ENCODE data around the gene CCDC106. TPM values are rescaled to one million over a fixed set of nuclear protein-coding genes. Genes with fewer than 3 reads are reported as not detected.

The CCDC106 gene
- total RNA-seq, 1 donor from 2014 or later: 12.2 TPM

DNA sequence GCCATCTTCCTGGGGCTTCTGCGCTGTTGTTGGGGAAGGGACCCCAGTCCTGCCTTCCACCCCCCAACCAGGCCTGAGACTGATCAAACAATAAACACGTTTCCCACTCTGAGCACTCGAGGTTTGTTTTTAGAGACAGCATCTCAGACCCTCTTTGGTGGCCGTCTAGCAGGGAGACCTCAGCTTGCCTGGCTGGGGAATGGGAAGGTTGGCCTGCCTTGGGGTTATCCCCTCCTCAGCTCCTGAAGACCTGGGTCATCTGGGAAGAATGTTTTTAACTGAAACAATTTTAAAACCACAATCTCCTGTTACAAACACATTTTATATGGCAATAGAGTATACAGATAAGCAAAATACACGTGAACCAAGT lies 2.5 kb upstream of the CCDC106 start:
- Mint-ChIP-seq H3K9me3 (ENCODE audit: unreplicated experiment) (no peaks in the 10 kb centered on the region), H3K4me1 (ENCODE audit: low read depth, unreplicated experiment) (peaks cover 15% of the 10 kb centered on the region), H3K4me3 (ENCODE audit: unreplicated experiment) (peak overlapping the region; percentile 62), H3K27ac (ENCODE audit: unreplicated experiment) (peak overlapping the region; percentile 75), H3K36me3 (ENCODE audit: low read depth, unreplicated experiment) (peaks cover 6% of the 10 kb centered on the region), H3K27me3 (ENCODE audit: low read depth, unreplicated experiment) (no peaks in the 10 kb centered on the region)
- Histone ChIP-seq H2AFZ (ENCODE audit: low read depth, low read length) (no peak overlapping the region), H4K20me1 (ENCODE audit: insufficient read depth, low read length) (peaks cover 20% of the 10 kb centered on the region), H3K27me3 (ENCODE audit: insufficient read depth, low read length) (no peaks in the 10 kb centered on the region), H3K79me2 (ENCODE audit: insufficient read depth, low read length) (peaks cover 46% of the 10 kb centered on the region), H3K4me3 (ENCODE audit: insufficient read depth, low read depth, low read length) (no peak overlapping the region), H3K4me2 (ENCODE audit: low read length) (no peak overlapping the region), H3K36me3 (ENCODE audit: insufficient read depth, low read length) (peaks cover 9% of the 10 kb centered on the region), H3K27ac (ENCODE audit: low read depth, low read length) (no peak overlapping the region), H3K9me3 (ENCODE audit: insufficient read depth, low read depth, low read length) (no peaks in the 10 kb centered on the region), H3K9ac (ENCODE audit: low read length) (peak overlapping the region; percentile 33), H3K4me1 (ENCODE audit: insufficient read depth, low read length) (peaks cover 33% of the 10 kb centered on the region)
- TF ChIP-seq EZH2 (IDR thresholded peaks at IDR 0.05; ENCODE audit: insufficient read depth, low read length) (no peak), CTCF (IDR thresholded peaks at IDR 0.05; ENCODE audit: insufficient read depth, low read depth, low read length) (no peak)
- FAIRE-seq (no peak), DNase-seq (ENCODE audit: low read depth) (no peak)

DNA sequence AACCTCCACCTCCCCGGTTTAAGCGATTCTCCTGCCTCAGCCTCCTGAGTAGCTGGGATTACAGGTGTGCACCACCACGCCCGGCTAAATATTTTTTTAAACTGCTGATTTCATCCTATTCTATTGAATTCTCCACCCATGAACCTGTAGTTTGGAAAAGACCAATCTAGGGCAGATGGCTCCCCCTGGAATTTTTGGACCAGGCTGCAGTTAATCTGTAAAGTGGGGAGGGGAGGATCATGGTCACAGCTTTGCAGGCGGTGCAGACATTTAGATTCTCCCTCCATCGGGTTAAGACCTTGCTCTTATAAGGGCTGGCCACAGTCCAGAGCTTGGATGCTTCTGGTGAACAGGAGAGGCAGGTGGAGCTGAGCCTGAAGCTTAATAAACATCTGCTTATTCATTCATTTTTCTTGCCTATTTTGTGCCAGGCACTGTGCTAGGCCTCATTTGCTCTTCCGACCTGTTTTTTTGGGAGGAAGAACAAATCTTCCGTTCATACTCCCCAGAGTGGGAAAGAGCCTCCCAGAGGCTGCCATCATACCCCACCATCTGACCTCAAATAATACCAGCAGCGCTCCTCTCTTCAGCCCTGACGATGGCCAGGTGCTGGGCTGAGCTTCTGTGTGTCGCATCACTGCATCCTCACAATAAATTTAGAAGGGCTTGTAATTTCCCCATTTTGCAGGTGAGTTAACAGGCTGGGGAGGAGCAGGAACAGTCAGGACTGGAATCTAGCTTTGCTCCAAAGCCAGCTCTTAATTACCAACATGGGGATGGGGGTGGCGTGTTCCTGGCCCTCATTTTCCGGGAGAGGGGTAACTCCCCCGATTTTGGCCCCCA lies 902 bp upstream of the CCDC106 start:
- peaks cover 13% of the 10 kb centered on the region for H3K4me1 Mint-ChIP-seq (ENCODE audit: low read depth, unreplicated experiment)
- H3K4me1 ChIP-seq (ENCODE audit: insufficient read depth, low read length): peaks cover 31% of the 10 kb centered on the region
- peaks cover 44% of the 10 kb centered on the region for H3K79me2 ChIP-seq (ENCODE audit: insufficient read depth, low read length)
- TF ChIP-seq CTCF (IDR thresholded peaks at IDR 0.05; ENCODE audit: insufficient read depth, low read depth, low read length) (no peak), EZH2 (IDR thresholded peaks at IDR 0.05; ENCODE audit: insufficient read depth, low read length) (no peak)
- peak overlapping the region; percentile 75 for H3K4me3 ChIP-seq (ENCODE audit: insufficient read depth, low read depth, low read length)
- no peak overlapping the region for H3K27ac ChIP-seq (ENCODE audit: low read depth, low read length)
- no peaks in the 10 kb centered on the region for H3K9me3 ChIP-seq (ENCODE audit: insufficient read depth, low read depth, low read length)
- no peaks in the 10 kb centered on the region for H3K9me3 Mint-ChIP-seq (ENCODE audit: unreplicated experiment)
- no peaks in the 10 kb centered on the region for H3K27me3 Mint-ChIP-seq (ENCODE audit: low read depth, unreplicated experiment)
- no peak for FAIRE-seq
- peak overlapping the region; percentile 86 for H3K4me3 Mint-ChIP-seq (ENCODE audit: unreplicated experiment)
- peak overlapping the region; percentile 85 for H3K9ac ChIP-seq (ENCODE audit: low read length)
- H3K4me2 ChIP-seq (ENCODE audit: low read length): peak overlapping the region; percentile 96
- H3K27ac Mint-ChIP-seq (ENCODE audit: unreplicated experiment): peak overlapping the region; percentile 47
- peaks cover 9% of the 10 kb centered on the region for H3K36me3 ChIP-seq (ENCODE audit: insufficient read depth, low read length)
- no peak for DNase-seq (ENCODE audit: low read depth)
- peaks cover 20% of the 10 kb centered on the region for H4K20me1 ChIP-seq (ENCODE audit: insufficient read depth, low read length)
- peak overlapping the region; percentile 85 for H2AFZ ChIP-seq (ENCODE audit: low read depth, low read length)
- peaks cover 14% of the 10 kb centered on the region for H3K36me3 Mint-ChIP-seq (ENCODE audit: low read depth, unreplicated experiment)
- H3K27me3 ChIP-seq (ENCODE audit: insufficient read depth, low read length): no peaks in the 10 kb centered on the region
